GM19351 (cell line): ENCODE data around the gene DLEC1.
"Not testable (repeated sequence)": the region's sequence is repeated elsewhere in the genome, so short reads cannot be mapped to it uniquely, and the experiment has no call there.

Source experiments
- ATAC-seq: cut with Tn5 transposase; IDR thresholded peaks from one replicate; pipeline ENCODE4 v1.9.1; 2021; ENCODE audit warnings: mild to moderate bottlenecking, moderate library complexity; ENCODE audit not compliant: unreplicated experiment

Gene DLEC1

DNA sequence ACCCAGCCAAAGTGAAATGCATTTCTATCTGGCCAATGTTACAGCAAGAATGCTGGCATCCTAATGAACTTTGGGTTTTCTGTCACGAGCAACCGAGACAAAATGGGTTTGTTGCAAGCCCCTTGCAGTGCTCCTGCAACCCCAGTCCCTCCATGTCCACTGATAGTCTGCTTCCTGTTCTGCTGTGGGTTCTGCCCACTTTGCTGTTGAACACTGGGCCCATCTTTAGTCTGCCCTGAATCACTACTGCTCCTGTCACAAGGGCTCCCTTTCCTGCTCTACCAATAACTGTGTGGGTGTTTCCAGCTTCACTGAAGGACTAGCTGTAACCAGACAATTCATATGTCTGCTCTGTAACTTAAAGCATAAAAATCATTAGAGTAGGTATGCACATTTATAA lies 113.6 kb downstream of the DLEC1 start:
- ATAC-seq = no peak

DNA sequence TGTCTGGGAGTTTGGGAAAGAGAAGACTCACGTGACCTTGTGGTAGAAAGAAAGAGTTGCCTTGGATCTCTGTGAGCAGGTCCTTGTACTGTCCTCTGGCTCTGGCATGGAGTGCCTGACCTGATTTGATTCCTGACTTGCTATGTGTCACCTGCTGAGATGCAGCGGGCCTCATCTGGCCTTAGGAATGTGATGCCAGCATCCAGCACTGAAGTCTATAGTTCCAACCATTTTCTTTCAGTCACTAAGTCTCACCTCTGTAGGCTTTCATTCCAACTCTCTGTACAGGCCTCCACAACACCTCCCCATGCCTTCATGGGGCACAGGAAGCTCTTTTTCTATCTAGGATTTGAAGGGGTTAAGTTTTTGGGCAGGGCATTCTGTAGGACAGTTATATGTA lies 114.2 kb downstream of the DLEC1 start:
- no peak for ATAC-seq

DNA sequence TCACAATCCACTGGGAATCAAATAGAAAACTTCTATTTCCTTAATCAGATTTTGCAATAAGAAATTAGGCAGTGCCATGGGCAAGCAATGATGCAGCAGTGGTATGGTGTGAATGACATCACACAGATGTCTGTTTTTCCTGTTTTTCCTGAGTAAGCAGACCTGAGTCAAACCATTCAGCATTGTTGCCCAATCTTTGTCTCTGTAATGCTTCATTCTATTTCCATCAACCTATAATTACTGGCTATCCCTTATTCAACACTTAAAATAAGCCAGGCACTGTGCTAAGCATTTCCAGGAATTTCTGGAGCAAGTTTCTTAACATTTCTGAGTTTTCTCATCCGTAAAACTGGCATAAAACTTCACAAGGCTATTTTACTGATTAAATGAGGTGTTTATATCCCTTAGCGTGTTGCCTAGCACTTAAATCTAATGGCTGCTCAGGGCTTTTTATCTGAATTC lies 115.1 kb downstream of the DLEC1 start:
- no peak for ATAC-seq

DNA sequence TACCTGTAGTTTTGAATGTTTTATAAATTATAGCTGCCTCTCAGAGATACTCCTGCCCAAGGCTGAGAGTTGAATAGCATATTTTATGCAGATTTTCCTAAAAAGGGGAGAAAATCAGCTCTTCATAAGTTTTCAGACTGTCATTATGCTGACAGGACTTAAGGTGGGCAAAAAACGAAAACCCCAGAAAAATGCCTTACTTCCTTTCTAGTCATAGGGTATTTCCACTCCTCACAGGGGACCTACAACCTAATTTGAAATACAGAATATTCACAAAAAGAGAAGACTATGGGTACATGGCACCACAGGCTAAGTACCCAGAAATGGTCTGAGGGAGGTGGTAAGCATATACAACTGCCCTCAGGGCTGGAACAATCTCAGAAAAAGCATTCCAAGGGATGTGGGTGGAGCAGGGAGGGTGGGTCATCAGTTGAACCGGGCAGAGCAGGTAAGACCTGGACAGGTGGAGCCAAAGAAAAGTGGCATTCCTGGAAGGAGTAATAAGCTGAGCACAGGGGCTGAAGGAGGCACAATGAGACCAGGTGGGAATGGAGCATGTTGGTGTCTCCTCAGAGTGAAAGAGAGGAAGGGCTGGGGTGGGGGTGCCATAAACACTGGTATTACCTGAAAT lies 115.7 kb downstream of the DLEC1 start:
- no peak for ATAC-seq

DNA sequence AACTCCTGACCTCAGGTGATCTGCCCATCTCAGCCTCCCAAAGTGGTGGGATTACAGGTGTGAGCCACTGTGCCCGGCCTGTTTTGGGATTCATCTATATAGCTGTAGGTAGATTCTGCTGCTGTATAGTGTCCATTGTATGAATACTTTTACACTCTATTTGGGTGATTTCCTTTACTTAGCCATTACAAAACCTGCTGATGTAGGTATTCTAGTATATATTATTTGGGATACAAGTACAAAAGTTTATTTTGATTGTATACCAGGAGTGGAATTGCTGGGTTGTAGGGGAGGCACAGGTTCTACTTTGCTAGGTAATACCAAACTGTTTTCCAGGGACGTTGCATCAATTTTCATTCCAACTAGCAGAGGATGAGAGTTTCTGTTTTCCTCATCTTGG lies 116.8 kb downstream of the DLEC1 start:
- ATAC-seq = no peak

DNA sequence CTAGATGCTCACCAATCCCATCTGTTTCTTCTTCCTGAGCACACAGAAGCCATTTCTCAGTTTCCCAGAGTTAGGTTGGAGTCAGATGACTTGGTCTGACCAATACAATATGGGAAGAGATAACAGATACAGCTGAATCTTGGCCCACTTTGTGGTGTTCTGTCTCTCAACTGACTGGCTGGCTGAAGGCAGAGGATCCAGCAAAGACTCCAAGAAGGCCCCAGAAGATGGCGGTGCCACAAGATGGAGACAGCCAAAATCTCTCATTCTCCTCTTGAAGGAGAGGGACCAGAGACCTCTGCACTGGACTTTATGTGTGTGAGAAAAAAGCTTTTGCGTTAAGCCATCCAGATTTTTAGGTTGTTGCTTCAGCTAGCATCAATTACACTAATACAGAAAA lies 118.1 kb downstream of the DLEC1 start:
- no peak for ATAC-seq

DNA sequence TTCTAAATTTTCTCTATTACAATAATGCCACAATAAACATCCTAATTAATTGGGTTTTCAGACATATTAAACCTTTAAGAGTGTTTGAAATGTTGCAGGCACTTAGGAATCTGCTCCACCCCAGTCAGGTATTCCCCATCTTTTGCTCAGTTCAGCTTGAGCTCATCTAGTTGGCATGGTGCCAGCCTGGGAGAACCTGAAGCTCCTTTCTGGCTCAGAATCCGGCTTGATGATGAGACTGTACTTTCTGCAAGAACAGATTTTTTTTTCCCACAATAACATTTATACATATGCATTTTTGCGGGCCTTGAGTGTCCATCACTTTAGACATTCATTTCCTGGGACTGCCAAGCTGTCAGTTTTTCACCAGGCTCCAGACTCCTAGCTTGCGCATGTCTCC lies 118.6 kb downstream of the DLEC1 start:
- ATAC-seq = no peak

DNA sequence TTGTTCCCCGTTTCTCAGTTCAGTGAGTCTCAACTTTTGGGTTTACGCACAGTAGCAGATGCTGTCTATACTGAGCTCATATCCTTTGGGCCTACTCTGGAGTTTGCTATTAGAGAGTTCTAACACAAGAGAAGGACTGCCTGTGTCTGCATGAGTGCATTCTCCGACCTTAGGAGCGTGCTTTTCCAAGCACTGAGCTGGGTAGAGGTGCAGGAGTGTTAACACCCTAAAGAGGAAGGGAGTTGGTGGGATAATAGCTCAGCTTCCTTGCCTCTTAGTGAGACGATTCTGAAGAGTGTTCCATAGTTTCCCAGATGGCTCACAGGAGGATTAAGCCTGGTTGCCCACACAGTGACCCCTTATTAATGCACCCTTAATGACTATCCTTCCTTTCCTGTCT lies 119.5 kb downstream of the DLEC1 start:
- ATAC-seq = no peak

DNA sequence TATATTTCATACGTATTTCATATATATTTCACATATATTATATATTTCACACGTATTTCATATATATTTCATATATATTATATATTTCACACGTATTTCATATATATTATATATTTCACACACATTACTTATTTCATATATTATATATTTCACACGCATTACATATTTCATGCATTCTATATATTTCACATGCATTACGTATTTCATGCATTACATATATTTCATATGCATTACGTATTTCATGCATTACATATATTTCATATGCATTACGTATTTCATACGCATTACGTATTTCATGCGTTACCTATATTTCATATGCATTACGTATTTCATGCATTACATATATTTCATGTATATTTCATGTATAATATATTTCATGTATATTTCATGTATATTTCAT lies 121.7 kb downstream of the DLEC1 start:
- ATAC-seq = not testable (repeated sequence)

DNA sequence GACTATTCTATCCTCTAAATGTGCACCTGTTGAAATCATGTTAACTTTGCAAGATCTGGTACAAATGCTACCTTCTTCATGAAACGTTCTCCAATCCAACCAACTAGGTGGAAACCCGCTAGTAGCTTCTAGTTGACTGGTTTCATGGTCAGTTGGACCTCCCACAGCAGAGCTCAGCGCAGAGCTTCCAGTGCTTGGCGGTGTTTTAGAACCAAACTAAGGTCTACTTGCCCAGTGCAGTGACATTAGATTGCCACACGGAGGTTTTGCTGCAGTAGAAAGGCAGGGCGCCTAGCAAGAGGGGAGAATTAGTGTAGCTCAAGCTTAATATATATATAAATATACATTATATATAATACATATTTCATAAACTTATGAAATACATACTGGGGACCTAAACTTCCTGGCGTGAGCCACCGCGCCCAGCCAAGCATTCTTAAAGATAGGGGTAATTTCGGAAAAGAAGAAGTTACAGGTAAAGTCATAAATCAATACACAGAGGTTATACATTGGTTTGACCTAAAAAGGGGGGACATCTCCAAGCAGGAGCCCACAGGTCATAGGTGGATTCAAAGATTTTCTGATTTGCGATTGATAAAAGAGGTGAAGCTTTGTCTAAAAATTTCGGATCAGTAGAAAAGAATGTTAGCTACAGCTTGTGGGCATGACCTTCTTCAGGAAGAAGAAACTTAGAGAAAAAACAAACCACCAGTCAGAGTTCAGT lies 124.3 kb downstream of the DLEC1 start:
- no peak for ATAC-seq

DNA sequence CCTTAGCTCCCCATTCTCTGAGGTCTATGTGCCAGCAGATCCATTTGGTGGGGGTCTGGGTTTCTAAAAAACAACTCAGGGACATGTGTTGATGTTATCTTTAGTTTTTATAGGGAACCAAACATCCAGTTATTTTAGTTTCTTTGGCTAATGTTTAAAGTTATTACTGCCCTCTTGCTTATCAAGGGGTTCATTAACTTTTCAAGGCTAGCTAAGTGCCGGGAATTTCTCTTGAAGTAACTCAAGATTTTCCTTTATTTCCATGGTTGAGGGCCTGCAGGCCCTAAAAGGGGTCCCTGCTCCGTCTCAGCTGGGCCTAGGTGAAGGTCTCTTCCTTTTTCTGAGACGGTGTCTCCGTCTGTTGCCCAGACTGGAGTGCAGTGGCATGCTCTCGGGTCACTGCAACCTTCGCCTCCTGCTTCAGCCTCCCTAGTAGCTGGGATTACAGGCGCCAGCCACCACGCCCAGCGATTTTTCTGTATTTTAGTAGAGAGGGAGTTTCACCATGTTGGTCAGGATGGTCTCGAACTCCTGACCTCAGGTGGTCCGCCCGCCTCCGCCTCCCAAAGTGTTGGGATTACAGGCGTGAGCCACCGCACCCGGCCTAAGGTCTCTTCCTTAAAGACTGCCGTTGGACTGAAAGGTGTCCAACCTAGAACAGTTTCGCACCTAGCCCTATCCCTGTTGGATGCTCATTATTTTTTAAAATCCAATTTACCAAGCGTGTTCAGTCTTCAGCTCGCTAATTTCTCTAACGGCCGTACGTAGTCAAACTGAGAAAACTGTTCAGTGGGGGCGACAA lies 125.0 kb downstream of the DLEC1 start:
- ATAC-seq = no peak

DNA sequence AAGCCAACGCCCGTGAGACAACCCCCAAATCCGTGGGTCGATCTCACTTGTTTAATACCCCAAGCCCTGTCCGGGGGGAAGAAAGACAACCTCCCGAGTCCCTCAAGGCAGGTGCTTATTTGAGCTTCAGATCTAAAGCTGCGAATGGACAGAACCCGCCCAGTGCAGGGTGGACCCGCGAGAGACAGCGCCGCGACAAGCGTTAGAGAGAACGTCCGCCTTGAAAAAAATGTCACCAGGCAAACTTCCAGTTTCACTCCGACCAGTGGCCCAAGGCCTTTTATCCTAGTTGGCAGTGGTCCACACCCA lies 125.6 kb downstream of the DLEC1 start:
- peak; percentile 20 for ATAC-seq

DNA sequence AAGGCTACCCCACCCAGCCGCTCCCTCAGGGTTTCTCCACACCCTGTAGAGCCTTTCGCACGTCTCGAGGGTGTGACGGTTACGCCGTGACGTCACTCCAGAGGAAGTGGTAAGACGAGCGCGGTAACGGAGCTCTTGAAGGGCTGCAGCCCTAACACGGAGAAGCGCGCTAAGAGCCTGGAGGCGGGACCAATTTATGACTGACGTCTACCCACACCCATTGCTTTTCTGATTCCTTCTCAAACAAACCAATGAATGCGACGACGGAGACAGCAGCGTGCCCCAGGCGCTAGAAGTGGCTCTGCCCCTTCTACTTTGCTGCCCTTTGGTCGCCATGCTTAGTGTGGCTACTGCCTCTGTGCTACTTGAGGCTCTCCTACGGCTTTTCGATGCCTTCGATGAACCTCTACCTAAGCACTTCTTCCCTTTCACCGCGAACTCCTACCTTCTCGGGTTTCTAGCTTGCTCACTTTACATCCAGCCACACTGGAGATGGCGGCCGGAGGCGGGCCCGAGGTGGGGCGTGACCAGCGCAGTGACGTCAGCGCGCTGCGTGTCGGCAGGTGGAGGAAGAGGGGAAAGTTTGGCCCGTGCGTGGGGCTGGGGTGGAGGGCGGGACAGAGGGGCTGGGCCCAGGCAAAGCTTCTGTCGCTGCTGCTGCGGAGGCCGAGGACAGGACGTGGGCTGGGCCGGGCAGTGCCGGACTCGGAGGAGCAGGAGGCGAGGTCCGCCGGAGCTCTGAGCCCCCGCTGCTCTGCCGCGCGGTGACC lies 126.1 kb downstream of the DLEC1 start, which contains the start of gene OXSR1:
OXSR1 (plus strand) TSS at position 586 of the 770 bp plus-strand sequence. CDS start 340 bp downstream, outside the sequence.
- ATAC-seq = peak; percentile 88

DNA sequence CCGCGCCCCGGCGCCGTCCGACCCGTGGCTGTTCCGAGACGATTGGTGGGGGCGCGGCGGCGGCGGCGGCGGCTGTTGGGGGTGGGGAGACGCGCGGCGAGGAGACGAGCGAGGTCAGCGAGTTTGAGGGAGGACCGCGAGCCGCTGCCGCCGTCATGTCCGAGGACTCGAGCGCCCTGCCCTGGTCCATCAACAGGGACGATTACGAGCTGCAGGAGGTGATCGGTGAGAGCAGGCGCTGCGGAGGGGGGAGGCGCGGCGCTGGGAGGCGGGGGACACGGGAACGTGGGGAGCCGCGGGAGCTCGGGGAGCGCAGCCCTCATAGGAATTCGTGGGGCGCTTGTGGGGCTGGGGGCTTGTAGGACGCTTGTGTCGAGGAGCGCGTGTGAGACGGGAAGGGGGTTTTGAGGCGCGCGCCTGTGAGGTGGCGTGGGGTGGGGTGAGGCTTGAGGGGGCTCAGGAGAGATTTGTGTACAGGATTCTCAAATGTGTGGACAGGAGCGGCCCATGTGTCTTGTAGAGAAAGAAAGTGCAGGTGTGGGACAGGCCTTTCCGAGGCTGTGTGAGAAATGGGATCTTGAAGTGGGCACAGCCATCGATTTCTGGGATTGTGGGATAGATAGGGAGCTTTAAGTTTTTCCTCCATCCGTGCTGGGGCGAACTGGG lies 126.8 kb downstream of the DLEC1 start:
- ATAC-seq = no peak

DNA sequence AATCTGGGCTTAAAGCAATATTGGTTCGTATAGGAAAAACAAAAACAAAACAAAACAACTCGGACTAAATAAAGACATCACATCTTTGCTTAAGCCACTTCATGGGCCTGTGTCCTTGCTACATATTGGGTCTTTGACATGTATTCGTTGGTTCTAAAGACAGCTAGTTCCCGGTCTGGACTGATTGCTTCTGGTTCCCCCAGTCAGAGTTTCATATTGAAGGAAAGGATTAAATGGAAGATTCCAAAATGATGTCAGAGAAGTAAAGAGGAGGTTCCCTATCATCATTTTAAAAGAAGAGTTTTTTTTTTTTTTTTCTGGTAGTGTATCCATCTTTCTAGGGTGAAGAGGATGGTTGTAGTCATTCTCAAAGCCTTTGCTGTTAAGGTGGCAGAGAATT lies 128.6 kb downstream of the DLEC1 start:
- no peak for ATAC-seq

DNA sequence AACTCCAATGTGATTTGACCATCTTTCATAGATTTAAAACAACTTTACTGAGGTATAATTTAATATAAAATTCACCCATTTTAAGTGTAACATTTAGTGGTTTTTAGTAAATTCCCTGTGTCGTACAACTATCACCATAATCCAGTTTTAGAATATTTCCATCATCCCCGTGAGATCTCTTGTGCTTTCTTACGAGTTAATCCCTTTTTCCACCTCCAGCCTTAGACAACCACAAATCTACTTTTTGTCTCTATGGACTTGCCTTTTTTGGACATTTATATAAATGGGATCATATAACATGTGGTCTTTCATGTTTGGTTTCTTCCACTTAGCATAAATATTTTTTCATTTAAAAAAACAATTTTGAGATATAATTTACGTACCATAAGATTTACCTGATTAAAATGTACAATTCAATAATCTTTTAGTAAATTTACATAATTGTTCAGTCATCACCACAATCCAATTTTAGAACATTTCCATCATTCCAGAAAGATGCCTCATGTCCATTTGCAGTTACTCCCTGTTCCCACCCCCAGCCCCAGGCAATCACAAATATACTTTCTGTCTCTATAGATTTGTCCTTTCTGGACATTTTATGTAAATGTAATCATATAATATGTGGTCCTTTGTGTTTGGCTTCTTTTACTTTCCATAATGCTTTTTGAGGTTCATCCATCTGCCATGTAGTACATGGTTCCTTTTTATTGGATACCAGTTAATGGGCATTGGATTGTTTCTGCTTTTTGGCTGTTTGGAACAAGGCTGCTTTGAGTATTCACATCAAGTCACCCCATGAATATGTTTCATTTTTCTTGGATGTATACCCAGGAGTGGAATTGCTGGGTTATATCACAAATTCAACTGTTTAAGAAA lies 129.4 kb downstream of the DLEC1 start:
- ATAC-seq = no peak

DNA sequence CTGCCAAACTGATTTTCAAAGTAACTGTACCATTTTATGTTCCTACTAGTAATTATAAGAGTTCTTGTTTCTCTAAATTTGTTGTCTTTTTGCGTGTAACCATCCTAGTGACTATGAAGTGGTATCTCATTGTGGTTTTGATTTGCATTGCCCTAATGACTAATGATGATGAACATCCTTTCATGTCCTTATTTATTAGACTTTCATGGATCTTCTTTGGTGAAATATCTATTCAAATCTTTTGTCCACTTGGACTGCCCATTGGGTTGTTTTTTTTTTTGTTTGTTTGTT lies 130.0 kb downstream of the DLEC1 start:
- ATAC-seq = no peak

DNA sequence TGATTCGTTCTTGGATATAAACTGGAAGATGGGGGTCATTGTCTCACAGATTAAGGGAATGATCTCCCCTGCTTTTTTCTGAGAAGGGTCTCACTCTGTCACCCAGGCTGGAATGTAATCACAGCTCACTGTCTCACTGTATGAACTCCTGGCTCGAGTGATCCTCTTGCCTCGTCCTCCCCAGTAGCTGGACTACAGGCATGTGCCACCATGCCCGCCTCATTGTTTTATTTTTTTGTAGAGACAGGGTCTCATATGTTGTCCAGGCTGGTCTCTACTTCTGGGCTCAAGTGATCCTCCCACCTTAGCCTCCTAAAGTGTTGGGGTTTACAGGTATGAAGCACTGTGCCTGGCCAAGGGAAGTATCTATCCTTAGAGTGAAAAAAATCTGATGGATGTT lies 131.7 kb downstream of the DLEC1 start:
- no peak for ATAC-seq

DNA sequence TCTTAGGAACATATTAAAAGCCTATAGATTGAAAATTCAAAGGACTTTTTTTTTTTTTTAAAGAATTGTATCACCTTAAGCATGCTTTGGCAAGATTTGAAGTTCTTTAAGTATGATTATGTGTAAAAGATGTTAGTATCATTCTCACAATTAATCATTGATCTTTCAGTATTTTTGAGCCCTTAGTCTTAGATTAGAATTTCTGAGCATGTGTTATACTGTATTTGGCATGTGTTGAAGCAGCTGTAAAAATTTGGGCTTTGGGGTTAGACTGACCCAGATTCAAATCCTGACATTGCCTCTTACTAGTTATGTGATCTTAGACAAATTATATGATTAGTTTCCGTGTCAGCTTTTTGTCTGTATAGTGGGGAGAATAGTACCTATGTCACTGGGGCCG lies 132.6 kb downstream of the DLEC1 start:
- no peak for ATAC-seq
